Ecto neural progenitor cell (in vitro differentiated cells): Measurements from ENCODE around the gene KCNIP3.

Source experiments
- DNase-seq: peaks from one replicate; pipeline ENCODE4 v3.0.0-alpha.2; 2018; ENCODE audit warnings: low spot score

KCNIP3 gene

DNA sequence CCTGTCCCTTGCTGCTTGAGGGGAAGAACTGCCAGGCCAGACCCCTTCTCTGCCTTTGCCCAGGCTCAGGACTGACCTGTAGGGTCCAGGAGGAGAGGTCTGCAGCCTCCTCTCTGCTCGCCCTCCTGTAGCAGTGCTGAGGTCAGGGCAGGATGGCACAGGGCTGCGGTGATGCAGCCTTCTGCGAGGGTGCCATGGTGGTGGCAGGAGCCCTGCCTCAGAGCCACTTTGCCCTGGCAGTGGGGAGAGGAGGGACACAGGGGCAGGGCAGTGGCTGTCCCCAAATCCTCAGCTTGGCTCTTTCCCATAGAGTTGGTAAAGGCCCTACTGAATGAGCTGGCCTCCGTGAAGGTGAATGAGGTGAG is 22.0 kb upstream of the KCNIP3 start:
- no peak for DNase-seq

DNA sequence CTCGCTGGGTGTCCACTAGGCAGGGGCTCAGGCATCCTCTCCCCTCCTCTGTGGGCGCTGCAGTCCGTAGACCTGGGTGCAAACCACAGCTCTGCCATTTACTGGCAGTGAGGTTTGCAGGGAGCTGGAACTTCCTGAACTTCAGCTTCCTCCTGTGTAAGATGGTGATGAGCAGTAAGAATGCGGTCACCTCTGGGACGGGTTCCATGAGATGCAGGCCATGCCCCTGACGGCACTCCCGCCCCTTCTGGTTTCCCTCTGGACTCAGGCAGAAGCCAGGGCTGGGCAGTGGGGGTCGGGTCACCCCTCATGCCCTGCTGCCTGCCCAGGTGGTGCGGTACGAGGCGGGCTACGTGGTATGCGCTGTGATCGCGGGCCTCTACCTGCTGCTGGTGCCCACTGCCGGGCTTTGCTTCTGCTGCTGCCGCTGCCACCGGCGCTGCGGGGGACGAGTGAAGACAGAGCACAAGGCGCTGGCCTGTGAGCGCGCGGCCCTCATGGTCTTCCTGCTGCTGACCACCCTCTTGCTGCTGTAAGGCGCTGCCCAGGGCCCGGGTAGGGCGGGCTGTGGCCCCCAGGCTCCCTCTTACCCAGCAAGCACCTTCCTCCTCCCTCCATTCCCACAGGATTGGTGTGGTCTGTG is 21.4 kb upstream of the KCNIP3 start:
- DNase-seq, result no peak

DNA sequence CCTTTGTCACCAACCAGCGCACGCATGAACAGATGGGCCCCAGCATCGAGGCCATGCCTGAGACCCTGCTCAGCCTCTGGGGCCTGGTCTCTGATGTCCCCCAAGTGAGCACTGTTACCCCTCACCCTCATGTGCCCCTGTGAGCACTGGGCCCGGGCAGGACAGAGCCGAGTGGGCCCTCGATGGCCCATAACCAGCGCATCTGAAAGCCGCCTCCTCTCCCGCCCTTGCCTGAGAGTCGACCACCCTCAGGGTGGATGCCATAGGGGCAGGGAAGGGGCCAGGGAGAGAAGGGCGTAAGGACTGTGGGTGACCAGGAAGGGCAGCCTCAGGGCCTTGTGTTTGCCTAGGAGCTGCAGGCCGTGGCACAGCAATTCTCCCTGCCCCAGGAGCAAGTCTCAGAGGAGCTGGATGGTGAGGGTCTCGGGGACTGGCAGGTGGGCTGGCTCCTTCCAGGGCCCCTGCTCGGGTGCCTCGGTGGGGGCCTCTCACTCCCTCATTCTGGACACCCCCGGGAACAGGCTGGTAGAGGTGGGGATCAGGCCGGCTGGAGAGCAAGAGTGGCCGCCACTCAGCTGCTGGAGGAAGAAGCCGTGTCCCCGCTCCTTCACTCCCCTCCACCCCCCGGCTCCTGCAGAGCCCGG is 20.8 kb upstream of the KCNIP3 start:
- DNase-seq, result no peak

DNA sequence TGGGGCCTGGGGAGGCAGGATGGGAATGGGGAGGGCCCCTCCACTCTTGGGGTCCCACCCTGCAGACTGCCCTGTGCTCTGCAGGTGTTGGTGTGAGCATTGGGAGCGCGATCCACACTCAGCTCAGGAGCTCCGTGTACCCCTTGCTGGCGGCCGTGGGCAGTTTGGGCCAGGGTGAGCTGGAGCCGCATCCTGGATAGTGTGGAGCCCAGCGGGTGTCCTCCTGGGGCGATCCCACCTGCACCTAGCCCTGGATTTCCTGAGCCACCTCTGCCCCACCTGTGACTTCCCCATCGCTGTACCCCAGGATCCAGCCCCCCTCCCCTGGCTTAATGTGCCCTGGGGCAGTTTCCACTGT is 20.3 kb upstream of the KCNIP3 start:
- no peak for DNase-seq

DNA sequence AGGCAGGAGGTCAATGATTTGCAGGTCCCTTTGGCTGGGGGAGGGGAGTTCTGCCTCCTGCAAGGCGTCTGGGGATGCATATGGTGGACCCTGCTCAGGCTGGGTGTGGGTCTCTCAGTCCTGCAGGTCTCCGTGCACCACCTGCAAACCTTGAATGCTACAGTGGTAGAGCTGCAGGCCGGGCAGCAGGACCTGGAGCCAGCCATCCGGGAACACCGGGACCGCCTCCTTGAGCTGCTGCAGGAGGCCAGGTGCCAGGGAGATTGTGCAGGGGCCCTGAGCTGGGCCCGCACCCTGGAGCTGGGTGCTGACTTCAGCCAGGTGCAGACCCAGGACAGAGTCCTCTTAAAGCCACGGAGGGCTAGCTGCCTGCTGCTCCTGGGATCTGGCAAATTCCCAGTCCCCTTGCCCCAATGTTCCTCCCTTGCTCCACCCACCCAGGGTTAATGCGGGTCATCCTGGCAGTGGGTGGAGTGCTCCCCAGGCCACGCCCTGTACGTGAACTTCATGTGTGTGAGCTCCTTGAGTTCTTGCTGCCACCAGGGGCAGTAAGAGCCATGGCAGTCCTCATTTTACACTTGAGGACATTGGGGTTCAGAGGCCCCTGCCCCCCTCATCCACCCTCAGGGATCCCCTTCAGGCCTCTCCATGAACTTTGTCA is 19.8 kb upstream of the KCNIP3 start:
- DNase-seq, result no peak

DNA sequence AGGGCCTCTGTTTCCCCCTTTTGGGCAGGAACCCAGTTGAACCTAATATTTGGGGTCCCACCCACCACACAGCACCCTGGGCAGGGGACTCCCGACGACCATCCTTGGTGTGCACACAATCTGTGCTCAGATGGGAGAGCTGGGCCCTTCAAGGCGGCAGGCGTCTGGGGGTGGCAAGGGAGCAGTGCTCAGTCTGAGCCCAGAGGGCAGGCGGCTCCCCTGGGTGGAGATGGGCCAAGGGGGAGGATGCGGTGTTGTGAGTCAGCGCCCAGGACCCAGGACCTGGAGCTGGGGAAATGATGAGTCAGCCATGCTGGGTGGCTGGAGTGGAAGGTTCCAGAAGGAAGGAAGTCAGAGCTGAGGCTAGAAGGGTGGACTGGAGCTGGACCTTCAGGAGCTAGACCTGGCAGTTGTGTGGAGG is 19.1 kb upstream of the KCNIP3 start:
- no peak for DNase-seq

DNA sequence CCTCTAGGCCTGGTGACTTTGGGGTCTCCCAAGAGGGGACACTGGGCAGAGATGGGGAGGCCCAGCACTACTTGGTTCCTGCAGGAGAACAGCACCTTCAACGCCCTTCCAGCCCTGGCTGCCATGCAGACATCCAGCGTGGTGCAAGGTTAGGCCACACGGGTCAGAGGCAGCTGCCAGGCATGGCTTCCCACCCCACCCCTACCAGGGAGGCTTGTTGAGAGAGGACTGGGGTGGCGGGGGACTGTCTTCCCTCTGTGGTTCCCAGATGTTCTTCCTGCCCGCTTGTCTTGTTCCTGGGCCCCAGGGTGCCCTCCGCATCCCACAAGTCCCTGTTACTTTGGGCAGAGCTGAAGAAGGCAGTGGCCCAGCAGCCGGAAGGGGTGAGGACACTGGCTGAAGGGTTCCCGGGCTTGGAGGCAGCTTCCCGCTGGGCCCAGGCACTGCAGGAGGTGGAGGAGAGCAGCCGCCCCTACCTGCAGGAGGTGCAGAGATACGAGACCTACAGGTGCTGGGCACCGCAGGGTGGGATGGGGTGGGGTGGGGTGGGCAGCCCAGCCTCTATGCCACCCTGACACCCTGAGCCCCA is 18.4 kb upstream of the KCNIP3 start:
- no peak for DNase-seq

DNA sequence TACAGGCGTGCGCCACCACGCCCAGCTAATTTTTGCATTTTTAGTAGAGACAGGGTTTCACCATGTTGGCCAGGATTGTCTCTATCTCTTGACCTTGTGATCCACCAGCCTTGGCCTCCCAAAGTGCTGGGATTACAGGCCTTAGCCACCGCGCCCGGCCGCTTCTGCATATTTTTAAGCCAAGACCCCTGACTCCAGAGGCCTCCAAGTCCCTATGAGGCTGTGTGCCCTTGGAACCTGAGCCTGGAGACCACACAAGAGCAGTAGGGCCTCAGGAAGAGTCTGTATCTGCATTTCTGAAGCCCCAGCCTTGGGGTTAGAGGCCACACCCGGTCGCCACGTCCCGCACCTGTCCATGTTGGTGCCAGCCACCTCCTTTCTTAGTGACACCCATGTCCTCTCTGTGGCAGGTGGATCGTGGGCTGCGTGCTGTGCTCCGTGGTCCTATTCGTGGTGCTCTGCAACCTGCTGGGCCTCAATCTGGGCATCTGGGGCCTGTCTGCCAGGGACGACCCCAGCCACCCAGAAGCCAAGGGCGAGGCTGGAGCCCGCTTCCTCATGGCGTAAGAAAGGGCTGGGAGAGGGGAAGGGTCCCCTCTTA is 17.6 kb upstream of the KCNIP3 start:
- DNase-seq, result no peak

DNA sequence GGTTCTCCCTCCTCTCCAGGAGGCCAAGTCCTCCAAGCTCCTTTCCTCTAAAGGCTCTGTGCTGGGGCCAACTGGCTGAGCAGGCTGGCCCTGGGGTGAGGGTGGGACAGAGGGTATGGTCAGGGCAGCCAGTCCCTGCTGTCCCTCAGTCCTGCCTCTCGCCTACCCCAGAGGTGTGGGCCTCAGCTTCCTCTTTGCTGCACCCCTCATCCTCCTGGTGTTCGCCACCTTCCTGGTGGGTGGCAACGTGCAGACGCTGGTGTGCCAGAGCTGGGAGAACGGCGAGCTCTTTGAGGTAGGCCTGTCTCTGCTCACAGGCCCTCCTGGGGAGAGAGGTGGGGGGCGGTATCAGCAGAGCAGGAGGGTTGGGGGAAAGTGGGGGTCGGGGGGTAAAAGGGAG is 16.1 kb upstream of the KCNIP3 start:
- no peak for DNase-seq

DNA sequence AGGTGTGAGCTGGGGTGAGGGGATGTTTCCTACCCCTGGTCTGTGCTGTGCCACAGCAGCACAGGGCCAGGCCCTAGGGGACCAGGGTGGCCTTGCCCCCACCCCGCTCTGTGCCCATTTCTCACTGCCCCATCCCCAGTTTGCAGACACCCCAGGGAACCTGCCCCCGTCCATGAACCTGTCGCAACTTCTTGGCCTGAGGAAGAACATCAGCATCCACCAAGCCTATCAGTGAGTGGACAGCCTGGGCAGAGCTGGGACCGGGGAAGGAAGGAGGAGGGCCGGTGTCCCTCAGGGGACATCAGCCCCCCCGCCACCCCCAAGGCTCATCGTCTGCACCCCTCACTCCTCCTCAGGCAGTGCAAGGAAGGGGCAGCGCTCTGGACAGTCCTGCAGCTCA is 15.4 kb upstream of the KCNIP3 start:
- no peak for DNase-seq

DNA sequence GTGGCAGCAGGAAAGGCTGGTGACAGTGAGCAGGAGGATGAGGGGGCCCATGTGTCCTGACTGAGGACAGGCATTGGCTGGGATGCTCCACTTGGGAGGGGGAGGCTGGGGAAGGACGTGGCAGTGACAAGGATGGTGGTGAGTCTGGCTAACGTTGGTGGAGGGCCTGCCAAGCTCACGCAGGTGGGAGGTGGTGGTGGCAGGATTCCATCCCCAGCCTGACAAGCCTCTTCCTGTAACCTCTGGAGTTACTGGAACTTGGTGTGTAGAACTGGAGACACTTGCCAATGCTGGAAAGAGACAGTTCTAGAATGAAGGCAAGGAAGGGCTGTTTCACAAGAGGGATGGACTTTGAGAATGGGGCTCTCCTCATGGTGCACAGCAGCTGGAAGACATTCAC is 14.7 kb upstream of the KCNIP3 start:
- no peak for DNase-seq

DNA sequence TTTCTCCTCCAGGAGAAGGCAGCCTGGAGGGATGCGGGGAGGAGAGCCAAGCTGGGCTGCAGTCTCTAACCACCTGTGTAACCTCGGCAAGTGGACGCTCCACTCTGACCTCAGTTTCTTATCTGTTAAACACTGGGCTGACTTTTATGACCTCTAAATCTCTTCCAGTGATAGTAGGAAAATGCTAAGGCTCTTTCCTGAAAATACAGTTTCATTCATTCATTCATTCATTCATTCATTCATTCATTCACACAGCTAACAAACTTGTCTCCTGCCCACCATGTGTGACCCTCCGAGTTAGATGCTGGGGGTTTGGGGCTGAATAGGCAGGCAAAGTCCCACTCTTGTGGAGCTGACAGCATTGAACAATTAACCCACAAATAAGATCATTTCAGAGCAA is 13.6 kb upstream of the KCNIP3 start:
- DNase-seq, result no peak

DNA sequence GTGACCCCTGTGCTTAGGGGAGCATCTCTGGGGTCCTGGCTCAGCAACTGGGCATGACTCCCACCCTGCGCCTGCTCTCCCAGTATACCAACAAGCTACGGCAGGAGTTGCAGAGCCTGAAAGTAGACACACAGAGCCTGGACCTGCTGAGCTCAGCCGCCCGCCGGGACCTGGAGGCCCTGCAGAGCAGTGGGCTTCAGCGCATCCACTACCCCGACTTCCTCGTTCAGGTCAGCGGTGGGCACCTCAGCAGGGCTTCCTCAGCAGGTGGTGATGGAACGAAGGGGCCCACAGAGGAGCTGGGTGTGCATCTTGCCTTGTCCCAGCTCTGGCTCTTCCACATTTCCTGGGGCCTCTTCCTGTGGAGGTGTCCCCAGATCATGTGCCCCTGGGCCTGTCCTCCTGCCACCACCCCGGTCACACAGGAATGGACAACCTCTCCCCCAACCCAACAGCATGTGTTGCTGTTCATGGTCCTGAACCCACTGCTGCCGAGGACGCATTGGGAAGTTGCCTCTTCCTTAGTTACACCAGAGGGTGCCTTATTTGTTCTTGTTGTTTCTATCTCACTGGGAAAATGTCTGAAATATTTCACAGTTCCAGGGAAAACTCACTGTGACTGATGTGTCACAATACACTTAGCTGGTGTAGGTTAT is 12.1 kb upstream of the KCNIP3 start:
- DNase-seq, result no peak

DNA sequence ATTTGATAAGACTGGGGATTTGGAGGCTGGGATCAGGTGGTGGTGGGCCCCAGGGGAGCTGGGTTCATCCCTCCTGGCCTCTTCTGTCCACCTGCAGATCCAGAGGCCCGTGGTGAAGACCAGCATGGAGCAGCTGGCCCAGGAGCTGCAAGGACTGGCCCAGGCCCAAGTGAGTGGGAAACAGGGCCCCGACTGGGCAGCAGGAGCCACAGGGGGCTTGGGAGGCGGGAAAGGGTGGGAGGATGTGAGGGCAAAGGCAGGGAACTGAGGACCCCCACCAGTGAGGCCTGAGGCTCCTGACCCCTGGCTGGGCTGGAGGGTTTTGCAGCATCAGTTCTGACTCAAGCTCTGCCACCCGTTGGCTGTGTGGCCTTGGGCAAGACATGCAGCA is 11.6 kb upstream of the KCNIP3 start:
- no peak for DNase-seq

DNA sequence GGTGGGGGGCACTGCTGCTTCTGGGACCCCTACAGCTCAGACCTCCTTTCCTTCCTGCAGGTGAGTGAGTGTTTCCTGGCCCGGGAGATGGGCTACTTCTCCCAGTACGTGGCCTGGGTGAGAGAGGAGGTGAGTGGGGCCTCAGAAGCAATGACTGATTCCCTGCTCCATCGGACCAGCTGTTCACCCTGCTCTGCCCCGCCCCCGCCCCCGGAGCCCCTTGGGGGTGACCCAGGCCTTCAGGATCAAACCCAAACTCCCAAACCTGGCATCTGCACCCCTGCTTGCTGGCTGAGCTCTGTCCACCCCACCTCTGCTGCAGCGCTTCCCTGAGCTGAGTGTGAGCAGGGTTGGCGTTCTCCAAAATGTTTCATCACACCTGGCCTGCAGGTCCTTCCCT is 9.8 kb upstream of the KCNIP3 start:
- DNase-seq, result no peak

DNA sequence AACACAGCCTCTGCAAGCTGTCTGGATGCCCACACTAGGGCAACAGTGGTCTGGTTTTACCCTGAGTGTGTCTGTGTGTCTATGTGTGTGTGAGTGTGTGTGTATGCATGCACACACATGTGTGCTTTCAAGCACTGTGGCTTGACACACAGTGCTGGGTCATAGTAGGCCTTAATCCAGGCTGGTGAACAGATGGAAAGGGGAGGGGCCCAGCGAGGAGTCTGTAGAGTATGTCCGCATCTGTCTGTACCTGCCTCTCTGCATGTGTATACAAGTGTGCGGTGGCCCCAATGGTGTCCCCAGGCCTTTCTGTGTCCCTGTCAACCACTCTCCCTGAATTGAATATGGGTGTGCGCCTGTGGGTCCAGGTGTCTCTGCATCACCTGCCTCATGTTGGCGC is 9.3 kb upstream of the KCNIP3 start:
- DNase-seq, result no peak

DNA sequence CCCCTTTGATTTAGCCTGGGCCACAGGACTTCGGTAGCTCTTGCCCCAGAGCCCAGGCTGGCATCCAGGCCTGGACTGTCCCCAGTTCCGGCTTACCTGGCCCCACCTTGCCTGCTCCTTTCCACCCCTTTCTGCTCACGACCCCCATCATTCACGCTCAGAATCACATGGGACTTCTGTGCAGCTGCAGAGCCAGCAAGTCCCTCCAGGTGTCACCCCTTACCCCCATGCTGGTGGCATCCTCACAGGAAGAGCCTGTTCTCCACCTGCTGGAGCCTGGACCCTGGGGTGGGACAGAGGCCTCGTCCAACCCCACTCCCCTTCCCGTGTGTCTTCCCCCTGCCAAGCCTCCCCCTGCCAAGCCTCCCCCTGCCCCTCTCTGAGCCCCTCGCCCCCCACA is 7.9 kb upstream of the KCNIP3 start:
- no peak for DNase-seq

DNA sequence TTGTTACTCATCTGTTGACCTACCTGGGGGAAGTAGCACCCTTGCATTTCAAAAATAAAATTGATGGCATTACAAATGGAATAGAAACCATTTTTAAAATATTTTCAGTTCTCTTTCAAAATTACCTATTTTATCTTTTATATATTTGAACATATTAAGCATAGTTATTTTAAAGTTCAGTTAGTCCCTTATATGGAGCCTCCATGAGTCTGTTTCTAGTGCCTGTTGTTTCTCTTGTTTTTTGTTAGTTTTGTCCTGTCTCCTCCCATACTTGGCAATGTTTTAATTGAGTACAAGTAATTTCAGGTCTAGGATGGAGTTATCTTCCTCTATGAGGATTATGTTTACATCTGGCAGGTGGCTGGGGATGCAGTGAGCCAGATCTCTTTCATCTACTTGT is 5.9 kb upstream of the KCNIP3 start:
- no peak for DNase-seq

DNA sequence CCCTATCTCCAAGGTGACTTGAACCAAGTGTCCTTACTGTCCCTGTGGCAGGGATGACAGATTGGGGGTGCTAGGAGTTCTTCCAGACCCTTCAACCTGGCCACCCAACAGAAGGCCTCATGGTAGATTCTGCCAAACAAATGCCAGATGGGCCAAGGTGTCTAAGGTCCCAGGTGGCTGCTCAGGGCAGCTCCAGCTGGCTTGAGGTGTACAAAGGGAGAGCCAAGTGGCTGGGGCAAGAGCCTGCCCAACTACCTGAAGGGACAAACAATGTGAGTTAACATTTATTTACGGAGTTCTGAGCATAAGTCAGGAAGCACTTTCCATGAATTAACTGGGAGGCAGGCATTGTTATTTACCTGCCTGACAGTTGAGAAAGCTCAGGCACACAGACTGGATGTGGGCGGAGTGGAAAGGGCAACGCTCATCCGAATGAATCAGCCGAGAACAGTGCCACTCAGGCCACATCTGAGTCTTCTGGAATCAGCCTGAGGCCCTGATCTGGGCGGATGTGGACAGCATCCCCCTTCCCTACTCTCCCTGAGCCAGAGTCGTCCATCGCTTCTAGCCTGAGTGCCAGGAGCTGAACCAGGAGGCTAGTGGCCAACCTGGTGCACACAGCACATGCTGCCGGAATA is 4.4 kb upstream of the KCNIP3 start:
- no peak for DNase-seq

DNA sequence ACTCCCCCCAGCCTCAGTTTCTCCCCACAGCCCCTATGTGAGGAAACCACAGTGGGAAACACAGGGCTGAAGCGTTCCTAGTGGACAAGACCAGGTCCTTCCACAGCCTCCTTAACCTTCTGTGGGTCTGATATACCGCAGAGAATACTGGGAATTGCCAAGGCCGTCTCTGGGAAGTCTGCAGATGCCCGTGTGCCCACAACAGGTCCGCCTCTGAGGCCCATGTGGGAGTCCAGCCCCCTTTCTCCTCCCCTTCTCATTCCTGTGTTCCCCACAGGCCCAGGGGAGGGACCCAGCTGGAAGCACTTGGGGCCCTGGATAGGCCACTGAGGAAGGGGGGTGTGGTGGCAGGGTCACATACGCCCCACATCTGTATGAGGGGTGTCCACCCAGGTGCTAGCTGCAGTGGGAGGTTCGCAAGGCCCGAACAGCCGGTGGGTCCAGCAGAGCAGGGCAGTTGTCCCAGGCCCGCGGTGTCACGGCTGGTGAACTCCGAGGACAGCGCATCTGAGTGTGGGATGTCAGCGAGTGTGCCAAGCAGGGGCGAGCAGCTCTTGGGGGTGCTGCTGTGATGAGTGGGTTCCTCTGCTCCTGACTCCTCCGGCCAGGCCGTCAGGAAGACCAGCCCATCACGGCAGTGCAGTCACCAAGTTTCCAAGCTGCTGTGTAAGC is 2.4 kb upstream of the KCNIP3 start:
- DNase-seq, result no peak

DNA sequence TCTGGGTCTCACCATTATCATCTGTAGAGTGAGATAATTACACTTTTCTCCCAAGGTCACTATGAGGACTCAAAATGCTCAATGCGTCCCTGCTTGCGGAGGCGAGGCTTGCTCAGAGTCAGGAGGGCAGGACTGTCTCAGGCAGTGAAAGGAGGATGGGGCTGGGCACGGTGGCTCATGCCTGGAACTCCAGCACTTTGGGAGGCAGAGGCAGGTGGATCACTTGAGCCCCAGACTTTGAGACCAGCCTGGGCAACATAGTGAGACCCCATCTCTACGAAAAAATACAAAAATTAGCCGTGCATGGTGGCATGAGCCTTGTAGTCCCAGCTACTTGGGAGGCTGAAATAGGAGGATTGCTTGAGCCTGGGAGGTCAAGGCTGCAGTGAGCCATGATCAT is 1.8 kb upstream of the KCNIP3 start:
- no peak for DNase-seq

DNA sequence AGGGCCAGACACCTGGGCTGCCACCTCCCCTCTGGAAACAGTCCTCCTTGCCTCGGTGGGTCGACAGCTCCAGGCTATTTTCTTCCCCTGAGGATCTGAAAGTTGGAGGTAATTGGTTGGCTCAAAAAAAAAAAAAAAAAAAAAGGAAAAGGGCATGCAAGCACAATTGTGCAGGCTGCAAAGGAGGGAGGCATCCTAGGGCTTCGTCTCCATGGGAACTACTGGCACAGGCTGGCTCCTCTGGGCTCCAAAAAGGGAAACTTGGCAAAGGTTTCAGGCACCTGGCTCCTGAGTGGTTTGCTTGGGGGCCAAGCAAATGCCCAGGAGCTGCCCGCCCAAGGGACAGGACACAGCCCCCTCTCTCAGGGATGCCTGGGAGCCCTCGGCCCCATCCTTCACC is 1.1 kb upstream of the KCNIP3 start:
- DNase-seq, result no peak
